ENCODE data around the gene PTPN3.

- TF ChIP-seq ZNF274 (IDR thresholded peaks at IDR 0.05; ENCODE audit: low read depth, low read length) (no peak), YY1 (IDR thresholded peaks at IDR 0.05; ENCODE audit: insufficient read depth, insufficient read length) (no peak)
Measured at GRCh38 chr9:109481856-109482255, 16.3 kb downstream of the PTPN3 start.
